ENCODE results near the gene C16orf78.
"Not testable (repeated sequence)": the region's sequence is repeated elsewhere in the genome, so short reads cannot be mapped to it uniquely, and the experiment has no call there.

The C16orf78 gene

GRCh38 chr16:49350265-49351095 is 23.1 kb upstream of the C16orf78 start:
- no peak for FAIRE-seq

- no peak for FAIRE-seq
Measured at GRCh38 chr16:49351096-49351487, 22.5 kb upstream of the C16orf78 start.

GRCh38 chr16:49352892-49353291 is 20.7 kb upstream of the C16orf78 start:
- FAIRE-seq, result no peak

- FAIRE-seq, result no peak
Measured at GRCh38 chr16:49353680-49354079, 19.9 kb upstream of the C16orf78 start.

- FAIRE-seq, result no peak
Measured at GRCh38 chr16:49354101-49354500, 19.5 kb upstream of the C16orf78 start.

GRCh38 chr16:49354991-49355390 is 18.6 kb upstream of the C16orf78 start:
- no peak for FAIRE-seq

- FAIRE-seq, result no peak
Measured at GRCh38 chr16:49355933-49356665, 17.5 kb upstream of the C16orf78 start.

- FAIRE-seq, result no peak
Measured at GRCh38 chr16:49356728-49357488, 16.7 kb upstream of the C16orf78 start.

- FAIRE-seq, result no peak
Measured at GRCh38 chr16:49359591-49359990, 14.0 kb upstream of the C16orf78 start.

- not testable (repeated sequence) for FAIRE-seq
Measured at GRCh38 chr16:49361731-49362130, 11.9 kb upstream of the C16orf78 start.

- no peak for FAIRE-seq
Measured at GRCh38 chr16:49362230-49362629, 11.4 kb upstream of the C16orf78 start.

- FAIRE-seq, result no peak
Measured at GRCh38 chr16:49365711-49366509, 7.7 kb upstream of the C16orf78 start.

- no peak for FAIRE-seq
Measured at GRCh38 chr16:49366669-49367068, 6.9 kb upstream of the C16orf78 start.

GRCh38 chr16:49369651-49370611 is 3.7 kb upstream of the C16orf78 start:
- FAIRE-seq, result no peak

GRCh38 chr16:49376206-49376605 is 2.6 kb downstream of the C16orf78 start:
- no peak for FAIRE-seq

GRCh38 chr16:49377196-49377755 is 3.7 kb downstream of the C16orf78 start:
- no peak for FAIRE-seq

- FAIRE-seq, result no peak
Measured at GRCh38 chr16:49378238-49378637, 4.6 kb downstream of the C16orf78 start.

GRCh38 chr16:49378816-49379215 is 5.2 kb downstream of the C16orf78 start:
- FAIRE-seq, result no peak

GRCh38 chr16:49382916-49383315 is 9.3 kb downstream of the C16orf78 start:
- FAIRE-seq, result no peak

- no peak for FAIRE-seq
Measured at GRCh38 chr16:49395021-49395420, 21.4 kb downstream of the C16orf78 start.

- FAIRE-seq, result no peak
Measured at GRCh38 chr16:49396206-49396720, 22.7 kb downstream of the C16orf78 start.
